GM18511 (cell line): Measurements from ENCODE around the gene ALX4.

Experiments used
- ATAC-seq: cut with Tn5 transposase; IDR thresholded peaks from one replicate; pipeline ENCODE4 v1.9.1; 2021; ENCODE audit warnings: mild to moderate bottlenecking, moderate library complexity; ENCODE audit not compliant: unreplicated experiment

ALX4 gene

GRCh38 chr11:44246726-44247125, 63.2 kb downstream of the ALX4 start:
- no peak for ATAC-seq

- no peak for ATAC-seq
Observed at GRCh38 chr11:44244639-44245310, 65.2 kb downstream of the ALX4 start.

GRCh38 chr11:44243595-44244343, 66.2 kb downstream of the ALX4 start:
- no peak for ATAC-seq

- no peak for ATAC-seq
Observed at GRCh38 chr11:44243086-44243485, 66.9 kb downstream of the ALX4 start.

GRCh38 chr11:44241851-44242250, 68.1 kb downstream of the ALX4 start:
- ATAC-seq: no peak

- ATAC-seq: no peak
Observed at GRCh38 chr11:44237156-44237555, 72.8 kb downstream of the ALX4 start.

- no peak for ATAC-seq
Observed at GRCh38 chr11:44236296-44236695, 73.6 kb downstream of the ALX4 start.

- no peak for ATAC-seq
Observed at GRCh38 chr11:44235765-44236201, 74.2 kb downstream of the ALX4 start.

- no peak for ATAC-seq
Observed at GRCh38 chr11:44229624-44230023, 80.3 kb downstream of the ALX4 start.

- no peak for ATAC-seq
Observed at GRCh38 chr11:44229098-44229497, 80.8 kb downstream of the ALX4 start.

- ATAC-seq: no peak
Observed at GRCh38 chr11:44228379-44228778, 81.6 kb downstream of the ALX4 start.

- ATAC-seq: no peak
Observed at GRCh38 chr11:44226945-44227344, 83.0 kb downstream of the ALX4 start.

- ATAC-seq: no peak
Observed at GRCh38 chr11:44226490-44226889, 83.4 kb downstream of the ALX4 start.

- no peak for ATAC-seq
Observed at GRCh38 chr11:44224867-44225501, 85.0 kb downstream of the ALX4 start.

GRCh38 chr11:44223238-44223637, 86.7 kb downstream of the ALX4 start:
- ATAC-seq: no peak

- no peak for ATAC-seq
Observed at GRCh38 chr11:44221992-44222391, 87.9 kb downstream of the ALX4 start.

GRCh38 chr11:44221456-44221855, 88.5 kb downstream of the ALX4 start:
- ATAC-seq: no peak

GRCh38 chr11:44219830-44220796, 89.8 kb downstream of the ALX4 start:
- ATAC-seq: no peak

- ATAC-seq: no peak
Observed at GRCh38 chr11:44217432-44217831, 92.5 kb downstream of the ALX4 start.

- no peak for ATAC-seq
Observed at GRCh38 chr11:44213148-44213547, 96.8 kb downstream of the ALX4 start.

- no peak for ATAC-seq
Observed at GRCh38 chr11:44212128-44212527, 97.8 kb downstream of the ALX4 start.
